HG03095 (cell line): ENCODE data around the gene PFKL.
"Not testable (repeated sequence)": the region's sequence is repeated elsewhere in the genome, so short reads cannot be mapped to it uniquely, and the experiment has no call there.

Experiments used
- ATAC-seq: cut with Tn5 transposase; IDR thresholded peaks from one replicate; pipeline ENCODE4 v1.9.1; 2021; ENCODE audit warnings: moderate library complexity; ENCODE audit not compliant: unreplicated experiment

Gene PFKL

DNA sequence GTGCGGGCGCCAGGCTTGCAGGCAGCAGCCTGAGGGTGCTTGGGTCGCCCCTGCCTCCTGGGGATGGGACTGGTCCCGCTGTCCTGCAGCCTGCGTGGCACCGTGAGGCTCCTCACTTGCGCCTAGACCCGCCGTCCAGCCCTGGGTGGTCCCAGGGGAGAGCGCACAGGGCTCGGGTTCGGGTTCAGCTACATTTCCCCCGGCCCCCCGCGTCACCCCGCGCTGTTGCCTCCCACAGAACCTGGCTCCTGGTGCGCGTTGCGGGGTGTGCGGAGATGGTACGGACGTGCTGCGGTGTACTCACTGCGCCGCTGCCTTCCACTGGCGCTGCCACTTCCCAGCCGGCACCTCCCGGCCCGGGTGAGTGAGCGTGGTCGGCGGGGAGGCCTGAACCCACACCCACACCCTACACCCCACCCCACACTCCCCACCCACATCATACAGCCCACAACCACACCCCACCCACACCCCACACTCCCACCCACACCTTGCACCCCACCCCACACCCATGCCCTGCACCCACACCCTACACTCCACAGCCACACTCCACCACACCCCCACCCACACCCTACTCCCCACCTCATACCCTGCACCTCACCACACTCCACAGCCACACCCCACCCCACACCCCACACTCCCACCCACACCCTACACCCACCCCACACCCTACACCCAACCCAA, 6.2 kb upstream of the PFKL start:
- no peak for ATAC-seq

DNA sequence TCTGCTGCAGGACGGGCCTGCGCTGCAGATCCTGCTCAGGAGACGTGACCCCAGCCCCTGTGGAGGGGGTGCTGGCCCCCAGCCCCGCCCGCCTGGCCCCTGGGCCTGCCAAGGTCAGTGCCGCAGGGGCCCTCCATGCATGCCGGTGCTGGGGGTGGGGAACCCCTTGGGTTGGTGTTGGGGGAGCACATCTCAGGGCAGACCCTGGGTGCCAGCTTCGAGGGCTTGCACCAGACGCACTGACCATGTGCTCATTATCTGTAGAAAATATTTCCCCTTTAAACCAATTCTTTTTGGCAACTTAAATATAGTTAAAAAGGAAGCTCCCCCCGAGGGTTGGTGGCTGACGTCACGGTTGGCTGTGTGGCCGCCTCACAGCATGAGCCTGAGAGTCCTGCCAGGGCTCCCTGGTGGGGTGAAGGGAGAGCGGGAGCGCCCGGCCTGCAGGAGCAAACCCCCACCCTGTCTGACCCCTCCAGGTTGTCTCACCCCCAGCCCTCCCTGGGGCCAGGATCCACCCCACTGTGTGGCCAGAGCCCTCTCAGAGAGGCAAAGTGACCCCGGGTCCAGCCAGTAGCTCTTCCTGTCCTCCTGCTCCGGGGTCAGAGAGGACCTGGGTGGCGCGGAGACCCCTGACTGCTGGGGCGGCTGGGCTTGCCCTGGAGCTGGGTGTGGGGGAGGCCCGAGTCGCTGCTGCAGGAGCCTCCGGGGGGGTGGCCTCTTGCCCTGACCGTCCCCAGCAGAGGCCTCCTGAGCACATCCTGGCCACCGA, 5.3 kb upstream of the PFKL start:
- no peak for ATAC-seq

DNA sequence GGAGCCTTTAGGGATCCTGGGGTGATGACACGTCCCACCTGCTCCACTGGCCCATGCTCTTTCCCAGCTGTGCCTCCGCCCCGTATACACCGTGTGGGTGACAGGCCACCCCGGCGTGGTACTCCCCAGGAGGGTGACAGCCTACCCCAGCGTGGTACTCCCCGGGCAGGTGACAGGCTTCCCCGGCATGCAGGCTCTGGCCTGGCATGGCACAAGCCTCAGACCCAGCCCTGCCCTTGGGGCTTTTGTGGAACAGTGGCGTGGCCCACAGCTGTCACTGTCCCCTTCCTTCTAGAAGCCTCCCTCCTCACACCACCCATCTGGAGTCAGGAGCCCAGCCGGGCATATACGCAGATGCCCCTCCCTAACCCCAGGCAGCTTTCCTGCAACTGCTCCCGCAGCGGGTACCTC, 4.7 kb upstream of the PFKL start:
- ATAC-seq, result no peak

GRCh38 chr21:44295646-44296045, 4.2 kb upstream of the PFKL start:
- no peak for ATAC-seq

DNA sequence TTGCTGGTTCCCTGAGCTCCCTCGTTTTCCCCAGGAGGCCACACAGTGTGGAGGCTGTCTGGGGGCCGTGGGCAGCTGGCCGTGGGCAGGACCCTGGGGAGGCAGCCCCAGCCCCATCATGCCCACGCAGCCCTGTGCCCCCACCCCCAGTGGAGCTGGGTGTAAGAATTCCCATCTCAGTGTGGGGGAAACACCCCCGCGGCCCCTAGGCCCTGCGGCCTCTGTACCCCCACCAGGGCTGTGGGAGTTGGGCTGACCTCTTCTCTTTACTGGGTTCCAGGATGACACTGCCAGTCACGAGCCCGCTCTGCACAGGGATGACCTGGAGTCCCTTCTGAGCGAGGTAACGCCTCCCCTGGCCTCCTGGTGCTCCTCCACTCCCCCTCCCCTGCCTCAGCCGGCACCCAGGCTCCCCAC, 3.7 kb upstream of the PFKL start:
- ATAC-seq, result no peak

DNA sequence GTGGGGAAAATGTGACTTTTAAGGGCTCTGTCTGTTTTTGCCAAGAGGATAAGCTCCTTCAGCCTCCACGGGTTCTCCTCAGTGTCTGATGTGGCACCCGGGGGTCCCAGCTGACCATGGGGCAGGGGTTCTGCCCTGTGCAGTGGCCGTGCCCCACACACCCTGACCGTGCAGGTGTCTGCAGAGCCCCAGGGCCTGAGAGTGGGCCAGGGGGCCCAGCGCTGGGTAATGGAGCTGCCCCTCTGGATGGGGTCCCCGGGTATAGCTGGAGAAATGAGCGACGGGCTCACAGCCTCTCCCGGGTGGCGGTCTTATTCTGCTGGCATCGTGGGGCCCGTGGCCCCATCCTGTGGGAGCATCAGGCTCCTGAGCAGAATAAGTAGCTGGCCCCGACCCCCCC, 2.9 kb upstream of the PFKL start:
- ATAC-seq, result no peak

- no peak for ATAC-seq
Observed at GRCh38 chr21:44297525-44298290, 2.1 kb upstream of the PFKL start.

DNA sequence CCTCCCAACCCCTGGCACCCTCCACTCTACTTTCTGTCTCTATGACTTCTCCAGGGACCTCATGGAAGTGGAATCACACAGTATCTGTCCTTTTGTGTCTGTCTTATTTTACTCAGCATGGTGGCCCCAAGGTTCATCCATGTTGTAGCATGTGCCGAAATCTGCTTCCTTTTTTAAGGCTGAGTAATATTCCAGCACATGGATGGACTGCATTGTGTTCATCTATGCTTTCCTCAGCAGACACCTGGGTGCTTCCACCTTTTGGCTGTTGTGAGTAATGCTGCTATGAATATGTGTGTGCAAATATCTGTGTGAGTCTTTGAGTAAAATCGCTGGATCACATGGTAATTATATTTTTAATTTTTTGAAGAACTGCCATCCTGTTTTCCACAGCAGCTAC, 1.6 kb upstream of the PFKL start:
- no peak for ATAC-seq

- ATAC-seq, result no peak
Observed at GRCh38 chr21:44299085-44299457, 782 bp upstream of the PFKL start.

DNA sequence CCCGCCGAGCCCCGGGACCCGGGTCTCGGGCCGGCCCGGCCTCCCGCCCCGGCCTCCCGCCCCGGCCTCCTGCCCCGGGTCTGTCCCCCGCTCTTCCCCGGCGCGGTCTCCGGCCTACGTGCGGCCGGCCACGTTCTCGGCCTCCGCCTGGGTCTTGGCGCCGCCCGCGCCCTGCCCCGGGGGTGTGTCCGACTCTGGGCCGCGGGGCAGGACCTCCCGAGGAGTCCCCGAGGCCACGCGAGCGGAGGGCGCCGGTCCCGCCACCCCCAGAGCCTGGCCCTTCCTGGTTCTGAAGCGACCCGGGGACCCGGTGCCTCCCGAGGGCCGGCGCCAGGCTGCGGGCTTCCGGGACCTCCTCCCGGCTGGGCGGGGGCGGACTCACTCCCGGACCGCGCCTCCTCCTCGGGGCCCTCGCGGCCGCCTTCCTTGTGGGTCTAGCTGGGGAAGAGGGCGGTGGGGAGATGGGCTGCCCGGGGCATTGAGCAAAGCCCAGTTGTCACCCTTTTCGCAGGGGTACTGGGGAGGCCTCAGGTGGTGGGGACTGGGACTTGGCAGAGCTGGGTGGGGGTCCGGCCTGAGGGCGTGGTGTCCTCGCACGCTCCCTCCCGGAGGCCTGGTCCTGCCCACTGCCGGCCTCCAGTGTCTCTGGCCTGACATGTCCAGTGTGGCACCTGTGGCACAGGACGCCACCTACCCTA, 558 bp downstream of the PFKL start:
- ATAC-seq, result peak; percentile 33

GRCh38 chr21:44301141-44301540, 1.3 kb downstream of the PFKL start:
- ATAC-seq, result no peak

DNA sequence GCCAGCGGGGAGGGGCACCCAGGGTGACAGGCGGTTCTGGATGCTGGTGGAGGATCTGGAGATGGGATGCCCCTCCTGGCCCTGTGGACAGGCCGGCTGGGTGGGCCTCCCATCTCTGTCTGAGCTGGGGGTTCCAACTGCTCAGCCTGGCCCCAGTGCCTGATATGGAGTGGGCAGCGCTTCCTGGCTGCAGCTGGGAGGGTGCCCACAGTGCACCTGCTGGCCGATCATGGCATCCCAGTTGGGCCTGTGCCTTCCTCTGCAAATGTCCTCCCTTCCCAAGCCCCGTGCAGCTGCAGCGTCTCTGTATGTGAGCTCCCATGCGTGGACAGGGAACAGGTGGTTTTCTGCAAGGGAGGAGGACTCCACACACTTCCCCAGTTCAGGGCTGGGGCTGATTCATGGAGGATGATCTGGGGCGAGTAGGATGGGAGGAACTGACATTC, 2.1 kb downstream of the PFKL start:
- ATAC-seq, result no peak

DNA sequence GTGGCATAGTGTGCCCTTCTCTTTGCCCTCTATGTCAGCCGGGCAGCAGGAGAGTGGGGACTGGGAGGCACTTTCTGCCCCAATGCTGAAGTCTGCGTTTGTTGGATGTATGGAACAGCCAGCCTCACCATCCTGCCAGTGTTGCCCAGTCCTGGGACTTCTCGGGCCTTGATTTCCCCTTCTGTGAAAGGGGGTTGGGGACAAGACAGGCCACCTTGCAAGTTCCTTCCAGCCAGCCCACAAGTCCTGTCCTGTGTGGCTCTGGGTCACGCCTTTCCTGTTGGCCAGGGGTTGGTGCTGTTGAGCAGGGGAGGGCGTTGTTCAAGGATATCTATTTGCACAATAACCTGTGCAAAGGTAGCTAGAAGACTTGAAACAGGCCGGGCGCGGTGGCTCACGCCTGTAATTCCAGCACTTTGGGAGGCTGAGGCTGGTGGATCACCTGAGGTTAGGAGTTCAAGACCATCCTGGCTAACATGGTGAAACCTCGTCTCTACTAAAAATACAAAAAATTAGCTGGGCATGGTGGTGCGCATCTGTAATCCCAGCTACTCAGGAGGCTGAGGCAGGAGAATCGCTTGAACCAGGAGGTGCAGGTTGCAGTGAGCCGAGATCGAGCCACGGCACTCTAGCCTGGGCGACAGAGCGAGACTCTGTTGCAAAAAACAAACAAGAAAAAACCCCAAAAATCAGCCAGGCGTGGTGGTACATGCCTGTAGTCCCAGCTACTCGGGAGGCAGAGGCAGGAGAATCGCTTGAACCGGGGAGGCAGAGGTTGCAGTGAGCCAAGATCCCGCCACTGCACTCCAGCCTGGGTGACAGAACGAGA, 2.9 kb downstream of the PFKL start:
- not testable (repeated sequence) for ATAC-seq

GRCh38 chr21:44303490-44303981, 3.7 kb downstream of the PFKL start:
- ATAC-seq, result no peak

GRCh38 chr21:44304011-44304616, 4.3 kb downstream of the PFKL start:
- ATAC-seq, result no peak

DNA sequence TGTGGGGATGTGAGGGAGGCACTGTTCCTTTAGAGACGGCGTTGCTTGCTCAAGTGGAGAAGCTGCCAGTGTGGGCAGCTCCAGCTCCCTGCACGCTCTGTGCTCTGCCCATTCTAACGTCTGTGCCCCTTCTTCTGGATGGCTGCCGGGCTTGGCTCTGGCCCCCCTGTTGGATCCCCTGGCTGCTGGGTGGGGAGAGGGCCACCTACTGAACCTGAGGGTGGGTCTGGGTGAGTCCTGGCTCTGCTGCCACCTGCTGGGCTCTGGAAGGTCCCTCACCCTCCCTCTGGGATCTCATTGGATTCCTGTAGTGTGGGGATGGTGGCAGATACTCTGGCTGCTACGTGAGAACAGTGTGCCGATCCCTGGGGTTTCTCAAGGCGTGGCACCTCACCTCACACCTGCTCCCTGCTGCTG, 5.0 kb downstream of the PFKL start:
- no peak for ATAC-seq

- ATAC-seq, result no peak
Observed at GRCh38 chr21:44305691-44306090, 5.8 kb downstream of the PFKL start.

DNA sequence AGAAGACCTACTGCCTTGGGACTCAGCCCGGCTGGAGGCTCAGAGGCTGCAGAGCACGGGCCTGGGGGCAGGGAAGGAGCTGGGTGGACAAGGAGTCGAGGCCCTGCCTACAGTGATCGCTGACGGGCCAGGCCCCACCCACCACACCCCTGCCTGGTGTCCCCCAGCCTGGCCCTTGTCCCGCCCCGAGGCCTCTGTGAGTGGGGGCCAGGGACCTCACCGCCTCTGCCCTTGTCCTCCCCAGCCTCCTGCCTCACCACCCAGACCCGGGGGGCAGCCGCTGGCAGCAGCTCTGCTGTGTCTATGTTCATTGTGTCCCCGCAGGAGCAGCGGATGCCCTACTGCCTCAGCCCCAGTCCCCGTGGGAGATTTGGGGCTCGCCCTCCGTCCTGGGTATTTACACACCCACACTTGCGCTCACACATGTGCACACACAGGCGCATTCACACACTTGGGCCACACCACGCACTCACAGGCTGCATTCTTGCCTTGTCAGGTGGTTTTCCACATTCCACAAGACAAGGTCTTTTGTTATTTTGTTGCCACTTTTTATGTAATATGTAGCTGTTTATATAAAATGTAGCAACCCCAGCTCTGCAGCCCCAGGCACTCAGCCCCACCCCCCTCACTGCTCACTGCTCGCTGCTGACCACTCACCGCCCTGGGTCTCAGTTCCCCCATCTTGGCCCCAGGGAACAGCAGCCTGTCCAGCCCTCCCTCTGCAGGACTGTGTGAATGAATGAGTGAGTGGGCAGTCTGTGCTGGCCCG, 7.3 kb downstream of the PFKL start:
- ATAC-seq, result no peak
